DND-41 (cell line): ENCODE measurements around the gene CER1.
"Not testable (repeated sequence)": the region's sequence is repeated elsewhere in the genome, so short reads cannot be mapped to it uniquely, and the experiment has no call there.

Experiments used
- ATAC-seq: fragments of 200-7000 bp; cut with Tn5 transposase; 3 replicates; pipeline ENCODE4 v1.9.1; 2021; ENCODE audit warnings: low read depth; ENCODE audit not compliant: insufficient read depth
- DNase-seq: peaks from one replicate; pipeline ENCODE4 v3.0.0-alpha.2; 2020
- H2AFZ ChIP-seq: 2 replicates; pipeline ENCODE4 v1.6.0; 2012; ENCODE audit warnings: low read depth, low read length
- H3K27ac ChIP-seq: 2 replicates; pipeline ENCODE4 v1.5.1; 2012; ENCODE audit warnings: low read length, inconsistent platforms
- H3K27me3 ChIP-seq: fragments of 200-600 bp; sonication (generic); 2 replicates; pipeline ENCODE4 v1.6.0; 2012; ENCODE audit warnings: low read length, mild to moderate bottlenecking, inconsistent platforms; ENCODE audit not compliant: insufficient read depth, poor library complexity
- H3K36me3 ChIP-seq: 2 replicates; pipeline ENCODE4 v1.5.1; 2012; ENCODE audit warnings: low read length, inconsistent platforms; ENCODE audit not compliant: insufficient read depth
- H3K4me1 ChIP-seq: 2 replicates; pipeline ENCODE4 v1.5.1; 2012; ENCODE audit warnings: mild to moderate bottlenecking, low read length; ENCODE audit not compliant: insufficient read depth
- H3K4me2 ChIP-seq: 2 replicates; pipeline ENCODE4 v1.6.0; 2012; ENCODE audit warnings: mild to moderate bottlenecking, moderate library complexity, low read length, inconsistent platforms; ENCODE audit not compliant: insufficient read depth
- H3K4me3 ChIP-seq, 2 experiments: fragments of 200-600 bp in 1 of 2; shearing (Covaris generic) in 1 of 2; 2 replicates each; pipeline ENCODE4 v1.5.1; 2012 to 2016; ENCODE audit warnings: inconsistent platforms in 2 of 2, low read length in 2 of 2, mild to moderate bottlenecking in 2 of 2, low read depth in 1 of 2, moderate library complexity in 1 of 2
- H3K79me2 ChIP-seq: 2 replicates; pipeline ENCODE4 v1.6.0; 2012; ENCODE audit warnings: low read length, inconsistent platforms; ENCODE audit not compliant: insufficient read depth
- H3K9ac ChIP-seq: 2 replicates; pipeline ENCODE4 v1.6.0; 2012; ENCODE audit warnings: low read depth, mild to moderate bottlenecking, inconsistent platforms, low read length, moderate library complexity
- H3K9me3 ChIP-seq: 2 replicates; pipeline ENCODE4 v1.5.1; 2012; ENCODE audit warnings: low read length, moderate library complexity, mild to moderate bottlenecking, inconsistent platforms; ENCODE audit not compliant: insufficient read depth, severe bottlenecking
- H4K20me1 ChIP-seq: 2 replicates; pipeline ENCODE4 v1.6.0; 2012; ENCODE audit warnings: low read length; ENCODE audit not compliant: insufficient read depth
- EZH2 ChIP-seq: IDR thresholded peaks from 3 replicates; pipeline ENCODE4 v1.6.1; 2012; ENCODE audit warnings: borderline replicate concordance, low read depth, mild to moderate bottlenecking, moderate library complexity, low read length, inconsistent platforms; ENCODE audit not compliant: severe bottlenecking
- TF ChIP-seq, protein P1 (sequence below): IDR thresholded peaks from 2 replicates; pipeline ENCODE4 v1.5.1; 2012; ENCODE audit warnings: borderline replicate concordance, low read length, moderate library complexity, mild to moderate bottlenecking; ENCODE audit not compliant: poor library complexity, severe bottlenecking; ENCODE audit errors: extremely low read depth

CER1 gene

DNA sequence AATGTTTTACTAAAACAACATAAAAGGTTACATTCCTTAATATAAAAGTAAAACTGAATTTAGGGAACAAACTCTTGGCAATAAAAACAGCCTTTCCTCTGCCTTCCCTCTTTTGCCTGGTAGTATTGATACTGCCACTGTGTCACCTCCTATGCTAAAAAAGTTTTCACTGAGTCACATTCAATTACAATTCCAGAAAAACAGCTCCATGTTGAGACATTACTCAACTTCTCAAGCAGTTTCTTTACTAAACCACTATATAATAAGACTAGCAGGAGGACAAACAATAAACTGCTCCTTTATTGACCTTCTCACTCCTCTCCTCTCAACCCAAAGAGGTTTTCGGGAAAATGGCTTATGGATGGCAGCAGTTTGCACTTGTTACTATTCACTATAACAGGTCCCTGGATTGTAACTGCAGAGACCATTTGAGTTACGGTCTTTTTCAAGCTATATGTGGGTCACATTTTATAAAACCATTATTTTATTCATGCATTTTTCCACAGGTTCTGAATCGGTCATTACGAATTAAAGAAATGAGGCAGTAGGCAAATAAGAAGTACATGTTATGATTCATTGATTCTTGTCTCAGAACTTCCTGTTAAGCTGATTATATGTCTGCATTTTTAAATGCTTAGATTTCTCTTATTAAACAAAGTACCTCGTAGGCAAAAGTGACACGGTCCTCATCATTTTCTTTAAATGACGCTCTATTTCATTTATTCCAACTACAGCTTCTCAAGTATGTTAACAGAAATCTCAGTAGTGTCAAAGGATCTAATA is 31.4 kb downstream of the CER1 start:
- no peaks in the 10 kb centered on the region for H4K20me1 ChIP-seq
- ATAC-seq (no peak), DNase-seq (no peak)
- H3K4me1 ChIP-seq = peaks cover 16% of the 10 kb centered on the region
- peaks cover 3% of the 10 kb centered on the region for H3K79me2 ChIP-seq
- H3K9ac ChIP-seq = no peak overlapping the region
- H3K27ac ChIP-seq = no peak overlapping the region
- H3K9me3 ChIP-seq = no peaks in the 10 kb centered on the region
- peak overlapping the region; percentile 69; the same call in 1 of the 2 replicates for H3K4me2 ChIP-seq
- no peaks in the 10 kb centered on the region; the same call in 1 of the 2 replicates for H3K36me3 ChIP-seq
- H2AFZ ChIP-seq = no peak overlapping the region
- H3K27me3 ChIP-seq = no peaks in the 10 kb centered on the region
- H3K4me3 ChIP-seq = no peak overlapping the region
- TF ChIP-seq, protein P1, sequence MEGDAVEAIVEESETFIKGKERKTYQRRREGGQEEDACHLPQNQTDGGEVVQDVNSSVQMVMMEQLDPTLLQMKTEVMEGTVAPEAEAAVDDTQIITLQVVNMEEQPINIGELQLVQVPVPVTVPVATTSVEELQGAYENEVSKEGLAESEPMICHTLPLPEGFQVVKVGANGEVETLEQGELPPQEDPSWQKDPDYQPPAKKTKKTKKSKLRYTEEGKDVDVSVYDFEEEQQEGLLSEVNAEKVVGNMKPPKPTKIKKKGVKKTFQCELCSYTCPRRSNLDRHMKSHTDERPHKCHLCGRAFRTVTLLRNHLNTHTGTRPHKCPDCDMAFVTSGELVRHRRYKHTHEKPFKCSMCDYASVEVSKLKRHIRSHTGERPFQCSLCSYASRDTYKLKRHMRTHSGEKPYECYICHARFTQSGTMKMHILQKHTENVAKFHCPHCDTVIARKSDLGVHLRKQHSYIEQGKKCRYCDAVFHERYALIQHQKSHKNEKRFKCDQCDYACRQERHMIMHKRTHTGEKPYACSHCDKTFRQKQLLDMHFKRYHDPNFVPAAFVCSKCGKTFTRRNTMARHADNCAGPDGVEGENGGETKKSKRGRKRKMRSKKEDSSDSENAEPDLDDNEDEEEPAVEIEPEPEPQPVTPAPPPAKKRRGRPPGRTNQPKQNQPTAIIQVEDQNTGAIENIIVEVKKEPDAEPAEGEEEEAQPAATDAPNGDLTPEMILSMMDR = no peak
- TF ChIP-seq EZH2 = no peak

DNA sequence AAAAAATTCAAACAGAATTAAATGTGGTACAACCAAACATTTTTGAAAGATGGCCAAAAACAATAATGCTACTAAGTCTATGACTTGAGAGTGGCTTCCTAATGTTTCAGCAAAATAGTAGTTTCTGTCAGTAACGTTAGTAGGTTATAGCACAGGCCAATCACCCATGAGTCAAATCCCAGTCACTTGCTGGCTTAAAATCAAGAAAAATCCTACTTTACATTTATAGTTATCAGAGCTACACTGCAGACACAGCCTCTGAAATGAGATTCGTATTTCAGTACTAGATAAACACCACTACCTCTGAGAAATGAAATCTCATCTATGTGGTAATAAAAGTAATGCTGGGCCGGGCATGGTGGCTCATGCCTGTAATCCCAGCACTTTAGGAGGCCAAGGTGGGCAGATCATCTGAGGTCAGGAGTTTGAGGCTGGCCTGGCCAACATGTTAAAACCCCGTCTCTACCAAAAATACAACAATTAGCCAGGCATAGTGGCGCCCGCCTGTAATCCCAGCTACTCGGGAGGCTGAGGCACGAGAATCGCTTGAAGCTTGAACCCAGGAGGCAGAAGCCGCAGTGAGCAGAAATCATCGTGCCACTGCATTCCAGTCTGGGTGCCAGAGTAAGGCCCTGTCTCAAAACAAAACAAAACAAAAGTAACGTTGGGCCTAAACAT is 35.4 kb downstream of the CER1 start:
- Histone ChIP-seq H3K27me3 (no peaks in the 10 kb centered on the region), H4K20me1 (no peaks in the 10 kb centered on the region), H3K36me3 (no peaks in the 10 kb centered on the region; the same call in 1 of the 2 replicates), H3K4me1 (peaks cover 5% of the 10 kb centered on the region; the same call in 1 of the 2 replicates), H3K4me3 (no peak overlapping the region), H3K79me2 (no peaks in the 10 kb centered on the region), H2AFZ (no peak overlapping the region), H3K4me2 (no peak overlapping the region), H3K9ac (no peak overlapping the region), H3K27ac (no peak overlapping the region), H3K9me3 (no peaks in the 10 kb centered on the region)
- ATAC-seq (no peak), DNase-seq (no peak)
- TF ChIP-seq EZH2 = no peak
- TF ChIP-seq, protein P1 = no peak

DNA sequence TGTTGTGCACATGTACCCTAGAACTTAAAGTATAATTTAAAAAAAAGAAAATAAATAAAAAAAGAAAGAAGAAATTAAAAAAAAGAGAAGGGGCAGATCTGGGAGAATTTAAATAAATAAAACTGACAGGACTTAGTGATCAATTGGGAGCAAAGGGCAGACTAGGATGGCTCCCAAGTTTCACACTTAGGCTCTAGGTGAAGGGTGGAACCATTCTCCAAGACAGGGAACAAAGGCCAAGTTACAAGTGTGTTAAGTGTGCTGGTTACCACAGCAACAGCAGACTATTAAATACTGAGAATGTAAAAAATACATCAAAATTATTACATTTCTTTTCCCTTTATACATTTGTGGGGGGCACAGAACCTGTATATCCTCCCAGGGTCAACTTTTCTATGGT is 36.4 kb downstream of the CER1 start:
- H3K4me1 ChIP-seq = no peaks in the 10 kb centered on the region
- TF ChIP-seq, protein P1 = no peak
- no peak for TF ChIP-seq EZH2
- no peaks in the 10 kb centered on the region for H3K27me3 ChIP-seq
- H3K4me2 ChIP-seq = no peak overlapping the region
- H4K20me1 ChIP-seq = no peaks in the 10 kb centered on the region
- H3K36me3 ChIP-seq = no peaks in the 10 kb centered on the region; the same call in 1 of the 2 replicates
- H3K27ac ChIP-seq = no peak overlapping the region
- no peak for ATAC-seq
- no peak for DNase-seq
- no peak overlapping the region for H2AFZ ChIP-seq
- no peaks in the 10 kb centered on the region for H3K9me3 ChIP-seq
- H3K9ac ChIP-seq = no peak overlapping the region
- no peak overlapping the region for H3K4me3 ChIP-seq
- no peaks in the 10 kb centered on the region for H3K79me2 ChIP-seq

DNA sequence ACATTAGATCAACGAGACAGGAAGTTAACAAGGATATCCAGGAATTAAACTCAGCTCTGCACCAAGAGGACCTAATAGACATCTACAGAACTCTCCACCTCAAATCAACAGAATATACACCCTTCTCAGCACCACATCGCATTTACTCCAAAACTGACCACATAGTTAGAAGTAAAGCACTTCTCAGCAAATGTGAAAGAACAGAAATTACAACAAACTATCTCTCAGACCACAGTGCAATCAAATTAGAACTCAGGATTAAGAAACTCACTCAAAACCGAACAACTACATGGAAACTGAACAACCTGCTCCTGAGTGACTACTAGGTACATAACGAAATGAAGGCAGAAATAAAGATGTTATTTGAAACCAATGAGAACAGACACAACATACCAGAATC is 39.9 kb downstream of the CER1 start:
- H3K4me1 ChIP-seq, H3K36me3 ChIP-seq, H3K9me3 ChIP-seq, H3K79me2 ChIP-seq, H3K4me2 ChIP-seq, DNase-seq, H4K20me1 ChIP-seq, H3K27ac ChIP-seq, H3K4me3 ChIP-seq, H2AFZ ChIP-seq, ATAC-seq, H3K9ac ChIP-seq, H3K27me3 ChIP-seq: not testable (repeated sequence)
